Measurements from ENCODE around the gene FGD1.

GRCh38 chrX:54444752-54445151 lies 51.3 kb downstream of the FGD1 start:
- TF ChIP-seq, protein P1, sequence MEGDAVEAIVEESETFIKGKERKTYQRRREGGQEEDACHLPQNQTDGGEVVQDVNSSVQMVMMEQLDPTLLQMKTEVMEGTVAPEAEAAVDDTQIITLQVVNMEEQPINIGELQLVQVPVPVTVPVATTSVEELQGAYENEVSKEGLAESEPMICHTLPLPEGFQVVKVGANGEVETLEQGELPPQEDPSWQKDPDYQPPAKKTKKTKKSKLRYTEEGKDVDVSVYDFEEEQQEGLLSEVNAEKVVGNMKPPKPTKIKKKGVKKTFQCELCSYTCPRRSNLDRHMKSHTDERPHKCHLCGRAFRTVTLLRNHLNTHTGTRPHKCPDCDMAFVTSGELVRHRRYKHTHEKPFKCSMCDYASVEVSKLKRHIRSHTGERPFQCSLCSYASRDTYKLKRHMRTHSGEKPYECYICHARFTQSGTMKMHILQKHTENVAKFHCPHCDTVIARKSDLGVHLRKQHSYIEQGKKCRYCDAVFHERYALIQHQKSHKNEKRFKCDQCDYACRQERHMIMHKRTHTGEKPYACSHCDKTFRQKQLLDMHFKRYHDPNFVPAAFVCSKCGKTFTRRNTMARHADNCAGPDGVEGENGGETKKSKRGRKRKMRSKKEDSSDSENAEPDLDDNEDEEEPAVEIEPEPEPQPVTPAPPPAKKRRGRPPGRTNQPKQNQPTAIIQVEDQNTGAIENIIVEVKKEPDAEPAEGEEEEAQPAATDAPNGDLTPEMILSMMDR (conservative IDR thresholded peaks at IDR 0.05; ENCODE audit: low read depth in 2 of 2): no peak
- no peak for TF ChIP-seq EZH2 (IDR thresholded peaks at IDR 0.05; ENCODE audit: low read depth, unreplicated experiment)
- TF ChIP-seq POLR2AphosphoS5 (IDR thresholded peaks at IDR 0.05; ENCODE audit: low read depth): no peak
- TF ChIP-seq CREB1 (CRISPR knock-in tag; IDR thresholded peaks at IDR 0.05; ENCODE audit: low read depth): no peak
- TF ChIP-seq, protein P2, sequence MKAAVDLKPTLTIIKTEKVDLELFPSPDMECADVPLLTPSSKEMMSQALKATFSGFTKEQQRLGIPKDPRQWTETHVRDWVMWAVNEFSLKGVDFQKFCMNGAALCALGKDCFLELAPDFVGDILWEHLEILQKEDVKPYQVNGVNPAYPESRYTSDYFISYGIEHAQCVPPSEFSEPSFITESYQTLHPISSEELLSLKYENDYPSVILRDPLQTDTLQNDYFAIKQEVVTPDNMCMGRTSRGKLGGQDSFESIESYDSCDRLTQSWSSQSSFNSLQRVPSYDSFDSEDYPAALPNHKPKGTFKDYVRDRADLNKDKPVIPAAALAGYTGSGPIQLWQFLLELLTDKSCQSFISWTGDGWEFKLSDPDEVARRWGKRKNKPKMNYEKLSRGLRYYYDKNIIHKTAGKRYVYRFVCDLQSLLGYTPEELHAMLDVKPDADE (IDR thresholded peaks at IDR 0.05): no peak
- no peak for TF ChIP-seq JUNB (IDR thresholded peaks at IDR 0.05; ENCODE audit: unreplicated experiment)

Data from GM23338 (cell line).